T47D (cell line): ENCODE measurements around the gene WFDC10B.
A peak's percentile ranks its signal among the peaks of the same experiment; 100 is the strongest.
"Not testable (repeated sequence)": the region's sequence is repeated elsewhere in the genome, so short reads cannot be mapped to it uniquely, and the experiment has no call there.

Experiments used
- DNase-seq, 2 experiments: peaks; one replicate each; pipeline versions ENCODE4 v3.0.0 to v3.0.0-alpha.2; 2011 to 2012; ENCODE audit warnings: low read depth in 1 of 2, low spot score in 1 of 2
- JUND ChIP-seq: IDR thresholded peaks from 2 replicates; pipeline ENCODE4 v1.6.1; 2012; ENCODE audit warnings: low read depth
- in situ Hi-C: cut with HindIII; loops from 2 replicates; pipeline ENCODE4 v1.10.0; 2016; ENCODE audit warnings: low sequenced_read_pairs, low pct_unique_long_range_greater_than_20kb

The WFDC10B gene

DNA sequence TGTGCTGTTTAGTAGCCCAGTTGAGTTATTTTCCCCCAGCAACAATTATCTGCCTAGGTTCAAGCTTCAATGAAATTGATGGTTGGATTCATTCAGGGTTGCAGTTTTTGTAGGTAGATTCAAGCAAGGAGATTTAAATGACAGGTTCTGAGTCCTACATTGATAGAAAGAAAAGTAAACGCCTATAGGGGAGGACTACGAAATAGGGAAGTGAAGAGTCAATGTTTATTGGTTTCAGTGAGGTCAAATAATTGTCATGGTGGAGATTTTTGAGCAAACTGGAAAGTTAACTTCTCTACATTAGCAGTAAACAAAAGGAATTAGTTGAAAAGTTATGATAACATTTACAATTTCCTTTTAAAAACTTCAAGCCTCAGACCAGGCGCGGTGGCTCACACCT, 3.7 kb downstream of the WFDC10B start:
- in situ Hi-C loops: no loop called here

DNA sequence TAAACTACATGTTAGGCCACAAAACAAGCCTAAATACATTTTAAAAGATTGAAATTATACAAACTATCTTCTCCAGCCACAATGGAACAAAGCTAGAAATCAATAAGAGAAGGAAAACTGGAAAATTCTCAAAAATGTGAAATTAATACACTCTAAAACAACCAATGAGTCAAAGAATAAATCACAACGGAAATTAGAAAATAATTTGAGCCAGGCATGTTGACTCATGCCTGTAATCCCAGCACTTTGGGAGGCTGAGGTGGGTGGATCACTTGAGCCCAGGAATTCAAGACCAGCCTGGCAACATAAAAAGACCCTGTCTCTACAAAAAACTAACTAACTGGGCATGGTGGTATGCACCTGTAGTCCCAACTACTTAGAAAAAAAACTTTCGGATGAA, 9.3 kb downstream of the WFDC10B start:
- in situ Hi-C loops: no loop called here
- no peak for TF ChIP-seq JUND
- no peak for DNase-seq

More for the DNA sequence above, 3.7 kb downstream of the WFDC10B start:
- no peak for DNase-seq
- no peak for TF ChIP-seq JUND

DNA sequence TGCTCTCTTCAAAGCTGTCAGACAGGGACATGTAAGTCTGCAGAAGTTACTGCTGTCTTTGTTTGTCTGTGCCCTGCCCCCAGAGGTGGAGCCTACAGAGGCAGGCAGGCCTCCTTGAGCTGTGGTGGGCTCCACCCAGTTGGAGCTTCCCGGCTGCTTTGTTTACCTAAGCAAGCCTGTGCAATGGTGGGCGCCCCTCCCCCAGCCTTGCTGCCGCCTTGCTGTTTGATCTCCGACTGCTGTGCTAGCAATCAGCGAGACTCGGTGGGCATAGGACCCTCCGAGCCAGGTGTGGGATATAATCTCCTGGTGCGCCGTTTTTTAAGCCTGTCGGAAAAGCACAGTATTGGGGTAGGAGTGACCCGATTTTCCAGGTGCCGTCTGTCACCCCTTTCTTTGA, 11.5 kb downstream of the WFDC10B start:
- DNase-seq, in situ Hi-C loops: not testable (repeated sequence)

DNA sequence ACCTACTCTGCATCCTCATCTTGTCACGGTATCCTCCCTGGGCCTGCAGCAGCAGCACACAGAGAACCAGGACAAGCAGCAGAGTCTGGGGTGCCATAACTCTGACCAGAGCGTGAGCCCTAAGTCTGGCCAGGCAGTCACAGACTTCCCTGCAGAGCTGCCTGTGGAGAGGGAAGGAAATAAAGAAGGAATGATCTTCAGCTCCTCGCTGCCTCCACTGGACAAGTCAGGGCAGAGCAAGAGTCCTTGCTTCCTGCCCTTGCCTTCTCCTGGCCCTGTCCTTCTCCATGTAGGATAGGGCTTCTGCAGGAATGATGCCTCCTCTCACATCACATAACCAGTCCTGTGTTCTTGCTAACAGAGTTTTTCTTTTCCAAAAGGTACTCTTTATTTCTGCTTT, 18.9 kb downstream of the WFDC10B start:
- DNase-seq: peak; percentile 12 to 38
- in situ Hi-C loops: no loop called here
- no peak for TF ChIP-seq JUND

DNA sequence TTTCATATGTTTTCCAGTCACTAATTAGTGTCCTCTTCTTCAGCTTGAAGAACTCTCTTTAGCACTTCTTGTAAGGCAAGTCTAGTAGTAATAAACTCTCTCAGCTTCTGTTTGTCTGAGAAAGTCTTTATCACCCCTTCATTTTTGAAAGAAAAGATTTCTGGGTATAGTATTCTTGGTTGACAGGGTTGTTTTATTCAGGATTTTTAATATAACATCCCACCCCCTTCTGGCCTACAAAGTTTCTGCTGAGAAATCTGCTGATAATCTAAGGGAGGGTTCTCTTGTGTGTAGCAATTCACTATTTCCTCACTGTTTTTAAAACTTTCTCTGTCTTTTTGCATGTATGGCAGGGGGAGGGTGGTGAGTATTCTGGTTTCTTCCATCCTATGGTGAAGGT, 25.2 kb downstream of the WFDC10B start:
- DNase-seq: no peak
- in situ Hi-C loops: no loop called here
- TF ChIP-seq JUND: no peak

DNA sequence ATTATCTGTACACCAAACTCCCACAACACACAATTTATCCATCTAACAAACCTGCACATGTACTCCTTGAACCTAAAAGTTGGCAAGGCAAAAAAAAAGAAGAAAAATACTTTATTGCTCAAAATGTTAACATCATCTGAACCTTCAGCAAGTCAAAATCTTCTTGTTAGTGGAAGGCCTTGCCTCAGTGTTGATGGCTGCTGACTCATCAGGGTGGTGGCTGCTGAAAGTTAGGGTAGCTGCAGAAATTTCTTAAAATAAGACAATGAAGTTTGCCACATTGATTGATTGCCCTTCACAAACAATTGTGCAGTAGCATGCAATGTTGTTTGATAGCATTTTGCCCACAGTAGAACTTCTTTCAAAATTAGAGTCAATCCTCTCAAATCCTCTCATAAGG, 32.1 kb downstream of the WFDC10B start:
- TF ChIP-seq JUND: no peak
- in situ Hi-C loops: no loop called here

DNA sequence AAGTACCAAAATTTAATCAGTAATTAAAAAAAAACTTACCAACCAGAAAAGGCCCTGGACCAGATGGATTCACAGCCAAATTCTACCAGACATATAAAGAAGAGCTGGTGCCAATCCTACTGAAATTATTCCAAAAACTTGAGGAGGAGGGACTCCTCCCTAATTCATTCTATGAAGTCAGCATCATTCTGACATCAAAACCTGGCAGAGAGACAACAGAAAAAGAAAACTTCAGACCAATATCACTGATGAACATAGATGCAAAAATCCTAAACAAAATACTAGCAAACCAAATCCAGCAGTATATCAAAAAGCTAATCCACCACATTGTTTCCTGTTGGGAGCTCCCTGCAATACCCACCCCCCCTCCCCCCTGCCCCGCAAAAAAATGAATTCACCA, 34.7 kb downstream of the WFDC10B start, which contains the start of gene WFDC11:
Gene WFDC11, minus strand, starts transcription at position 101 of the 400 bp plus-strand sequence. CDS start 19,639 bp downstream, outside the sequence.
- in situ Hi-C loops: no loop called here
- DNase-seq: no peak
- no peak for TF ChIP-seq JUND

More for the DNA sequence above, 32.1 kb downstream of the WFDC10B start:
- no peak for DNase-seq

DNA sequence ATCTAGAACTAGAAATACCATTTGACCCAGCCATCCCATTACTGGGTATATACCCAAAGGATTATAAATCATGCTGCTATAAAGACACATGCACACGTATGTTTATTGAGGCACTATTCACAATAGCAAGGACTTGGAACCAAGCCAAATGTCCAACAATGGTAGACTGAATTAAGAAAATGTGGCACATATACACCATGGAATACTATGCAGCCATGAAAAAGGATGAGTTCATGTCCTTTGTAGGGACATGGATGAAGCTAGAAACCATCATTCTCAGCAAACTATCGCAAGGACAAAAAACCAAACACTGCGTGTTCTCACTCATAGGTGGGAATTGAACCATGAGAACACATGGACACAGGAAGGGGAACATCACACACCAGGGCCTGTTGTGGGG, 47.8 kb downstream of the WFDC10B start:
- in situ Hi-C loops, DNase-seq: not testable (repeated sequence)

DNA sequence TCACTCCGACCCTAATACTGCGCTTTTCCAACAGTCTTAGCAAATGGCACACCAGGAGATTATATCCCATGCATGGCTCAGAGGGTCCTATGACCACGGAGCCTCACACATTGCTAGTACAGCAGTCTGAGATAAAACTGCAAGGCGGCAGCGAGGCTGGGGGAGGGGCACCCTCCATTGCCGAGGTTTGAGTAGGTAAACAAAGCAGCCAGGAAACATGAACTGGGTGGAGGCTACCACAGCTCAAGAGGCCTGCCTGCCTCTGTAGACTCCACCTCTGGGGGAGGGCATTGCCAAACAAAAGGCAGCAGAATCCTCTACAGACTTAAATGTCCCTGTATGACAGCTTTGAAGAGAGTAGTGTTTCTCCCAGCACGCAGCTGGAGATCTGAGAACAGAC, 53.1 kb downstream of the WFDC10B start:
- DNase-seq: peak in 1 of 2 experiments; percentile 74
- in situ Hi-C loops: not testable (repeated sequence)

DNA sequence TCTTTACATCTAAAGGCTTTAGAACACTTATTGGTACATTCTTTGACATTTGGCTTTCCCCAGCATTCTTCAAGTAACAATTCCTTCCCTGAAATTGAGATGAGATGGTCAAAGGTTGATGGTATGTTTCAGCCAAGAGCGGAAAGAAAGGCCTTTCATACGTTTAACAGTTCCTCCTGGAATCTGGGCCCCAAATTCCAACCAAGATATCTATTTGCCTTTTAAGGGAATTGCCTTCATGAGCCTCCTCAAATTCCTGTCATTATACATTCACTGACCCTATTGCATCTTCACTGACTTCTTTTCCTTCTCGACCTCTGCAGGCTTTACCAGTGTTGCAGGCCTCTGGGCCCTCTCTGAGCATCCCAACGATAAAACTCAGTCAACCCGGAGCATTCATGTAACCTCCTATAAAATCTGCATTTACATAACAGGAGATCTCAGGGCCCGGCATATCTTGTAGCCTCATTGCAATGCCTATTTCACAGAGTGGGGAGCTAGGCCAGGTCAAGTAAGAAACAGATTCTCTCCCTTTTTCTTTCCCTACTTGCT, 55.4 kb downstream of the WFDC10B start:
- in situ Hi-C loops: no loop called here
- TF ChIP-seq JUND: no peak
- DNase-seq: no peak

DNA sequence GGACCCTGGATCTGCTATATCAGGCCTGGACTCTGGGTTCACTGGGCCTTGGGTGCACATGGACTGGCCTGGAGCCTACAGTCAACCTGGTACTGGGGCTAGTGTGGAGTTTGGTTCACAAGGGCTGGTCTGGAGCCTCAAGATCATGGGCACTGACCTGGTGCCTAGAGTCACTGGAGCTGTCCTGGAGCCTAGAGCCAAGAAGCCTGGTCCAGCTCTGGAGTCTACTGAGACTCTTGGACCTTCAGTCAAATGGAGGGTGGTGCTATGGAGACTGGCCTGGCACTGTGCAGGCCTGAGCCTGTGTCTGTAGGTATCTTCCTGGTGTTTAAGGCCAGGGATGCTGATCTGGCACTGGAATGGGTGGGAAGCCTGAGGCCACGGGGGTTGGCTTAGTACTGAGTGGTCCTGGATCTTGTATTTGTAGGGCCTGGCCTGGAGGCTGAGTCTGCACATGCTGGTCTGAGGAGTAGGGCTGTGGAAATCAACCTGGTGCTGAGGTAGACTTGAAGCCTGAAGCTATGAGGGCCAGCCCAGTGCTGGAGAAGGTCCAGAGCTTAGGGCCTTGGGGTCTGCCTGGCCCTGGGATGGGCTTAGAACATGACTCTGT, 57.3 kb downstream of the WFDC10B start:
- in situ Hi-C loops: no loop called here
- no peak for DNase-seq
- no peak for TF ChIP-seq JUND

DNA sequence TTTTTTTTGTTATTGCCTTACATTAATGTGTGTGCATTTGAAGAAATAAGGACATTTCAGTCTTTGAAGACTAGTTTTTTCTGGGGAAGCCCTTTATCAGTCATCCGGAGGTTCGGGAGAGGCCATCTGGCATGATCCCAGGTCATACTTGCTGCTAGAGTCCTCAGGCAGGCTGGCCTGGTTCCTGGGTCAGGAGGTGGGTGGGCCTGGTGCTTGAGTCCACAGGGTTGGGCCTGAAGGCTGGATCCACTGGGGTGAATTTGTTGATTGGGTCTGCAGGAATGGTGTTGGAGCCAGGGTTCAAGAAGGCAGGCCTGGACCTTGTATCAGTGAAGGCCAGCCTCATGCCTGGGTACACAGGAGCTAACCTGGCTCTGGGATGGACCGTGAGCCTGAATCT, 57.9 kb downstream of the WFDC10B start:
- no peak for TF ChIP-seq JUND
- in situ Hi-C loops: no loop called here
- no peak for DNase-seq

DNA sequence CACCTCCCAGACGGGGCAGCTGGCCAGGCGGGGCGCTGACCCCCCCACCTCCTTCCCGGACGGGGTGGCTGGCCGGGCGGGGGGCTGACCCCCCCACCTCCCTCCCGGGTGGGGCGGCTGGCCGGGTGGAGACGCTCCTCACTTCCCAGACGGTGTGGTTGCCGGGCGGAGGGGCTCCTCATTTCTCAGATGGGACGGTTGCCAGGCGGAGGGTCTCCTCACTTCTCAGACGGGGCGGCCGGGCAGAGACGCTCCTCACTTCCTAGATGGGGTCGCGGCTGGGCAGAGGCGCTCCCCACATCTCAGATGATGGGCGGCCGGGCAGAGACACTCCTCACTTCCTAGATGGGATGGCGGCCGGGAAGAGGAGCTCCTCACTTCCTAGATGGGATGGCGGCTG, 59.0 kb downstream of the WFDC10B start:
- DNase-seq, in situ Hi-C loops: not testable (repeated sequence)

DNA sequence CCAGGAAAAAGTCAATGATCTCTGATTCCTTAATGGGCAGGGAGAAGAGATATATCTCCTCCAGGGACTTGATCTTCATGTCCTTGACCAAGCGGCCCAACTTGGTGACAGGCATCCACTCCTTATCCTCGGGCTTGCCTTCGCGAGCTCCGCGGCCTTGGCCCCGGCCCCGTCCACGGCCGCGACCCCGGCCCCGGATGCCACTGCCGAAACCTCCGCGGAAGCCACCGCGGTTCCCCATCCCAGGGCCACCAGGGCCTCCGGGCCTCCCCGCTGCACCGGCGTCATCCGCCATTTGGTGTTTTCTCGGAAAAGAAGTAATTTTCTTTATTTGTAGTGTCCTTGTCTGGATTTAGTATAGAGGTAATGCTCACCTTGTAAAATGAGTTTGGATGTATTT, 63.7 kb downstream of the WFDC10B start:
- in situ Hi-C loops, DNase-seq: not testable (repeated sequence)
